Fibroblast of pulmonary artery (primary cell): ENCODE measurements around the gene DDX1.
A peak's percentile ranks its signal among the peaks of the same experiment; 100 is the strongest.
"Not testable (repeated sequence)": the region's sequence is repeated elsewhere in the genome, so short reads cannot be mapped to it uniquely, and the experiment has no call there.

Experiments
- DNase-seq: peaks from one replicate; pipeline ENCODE4 v3.0.0-alpha.2; 2010; ENCODE audit warnings: low read depth
- H3K4me3 ChIP-seq: replicated peaks from 2 replicates; pipeline ENCODE4 v1.5.1; 2011; ENCODE audit warnings: low read depth, mild to moderate bottlenecking, control low read depth, low read length, moderate library complexity
- TF ChIP-seq, protein P1 (sequence below): IDR thresholded peaks from 2 replicates; pipeline ENCODE4 v1.5.1; 2011; ENCODE audit warnings: mild to moderate bottlenecking, control low read depth, low read length, inconsistent platforms; ENCODE audit errors: missing control alignments

The DDX1 gene

DNA sequence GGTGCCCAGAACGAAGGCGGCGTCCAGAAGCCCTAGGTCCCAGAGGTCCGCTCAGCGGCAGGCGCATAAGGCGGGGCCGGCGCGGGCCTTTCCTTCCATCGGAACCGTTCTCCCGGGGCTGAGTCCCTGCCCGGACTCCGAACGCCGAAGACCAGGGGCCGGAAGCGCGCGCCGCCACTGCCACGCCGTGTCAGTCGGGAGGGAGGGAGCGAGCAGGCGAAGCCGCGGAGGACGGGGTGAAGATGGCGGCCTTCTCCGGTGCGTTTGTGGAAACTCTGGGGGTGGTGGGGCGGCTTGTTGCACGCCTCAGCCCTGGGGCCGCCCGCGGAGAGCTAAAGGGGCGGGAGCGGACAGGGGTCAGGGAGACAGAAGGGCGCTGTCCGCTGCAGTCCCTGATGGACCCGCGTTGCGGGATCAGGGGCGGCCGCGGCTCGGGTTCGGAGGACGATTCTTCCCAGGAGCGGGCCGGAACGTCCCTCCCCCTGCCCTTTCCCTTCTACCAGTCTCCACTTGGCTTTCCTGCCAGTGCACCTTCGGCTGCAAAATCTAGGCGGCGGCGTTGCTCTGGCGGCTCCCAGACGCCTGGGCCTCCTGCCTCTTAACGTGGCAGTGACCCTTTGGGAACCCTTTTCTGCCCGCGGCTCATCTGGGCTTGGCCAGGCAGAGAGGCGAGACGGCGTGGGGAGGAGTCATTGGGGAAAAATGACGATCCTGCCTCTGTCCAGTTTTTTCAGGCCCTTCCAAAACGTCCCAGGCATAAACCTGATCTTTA, at the start of gene DDX1:
Gene DDX1 (plus strand): TSS at position 177 of the 772 bp plus-strand sequence. CDS start 66 bp downstream, at position 243.
- TF ChIP-seq, protein P1, sequence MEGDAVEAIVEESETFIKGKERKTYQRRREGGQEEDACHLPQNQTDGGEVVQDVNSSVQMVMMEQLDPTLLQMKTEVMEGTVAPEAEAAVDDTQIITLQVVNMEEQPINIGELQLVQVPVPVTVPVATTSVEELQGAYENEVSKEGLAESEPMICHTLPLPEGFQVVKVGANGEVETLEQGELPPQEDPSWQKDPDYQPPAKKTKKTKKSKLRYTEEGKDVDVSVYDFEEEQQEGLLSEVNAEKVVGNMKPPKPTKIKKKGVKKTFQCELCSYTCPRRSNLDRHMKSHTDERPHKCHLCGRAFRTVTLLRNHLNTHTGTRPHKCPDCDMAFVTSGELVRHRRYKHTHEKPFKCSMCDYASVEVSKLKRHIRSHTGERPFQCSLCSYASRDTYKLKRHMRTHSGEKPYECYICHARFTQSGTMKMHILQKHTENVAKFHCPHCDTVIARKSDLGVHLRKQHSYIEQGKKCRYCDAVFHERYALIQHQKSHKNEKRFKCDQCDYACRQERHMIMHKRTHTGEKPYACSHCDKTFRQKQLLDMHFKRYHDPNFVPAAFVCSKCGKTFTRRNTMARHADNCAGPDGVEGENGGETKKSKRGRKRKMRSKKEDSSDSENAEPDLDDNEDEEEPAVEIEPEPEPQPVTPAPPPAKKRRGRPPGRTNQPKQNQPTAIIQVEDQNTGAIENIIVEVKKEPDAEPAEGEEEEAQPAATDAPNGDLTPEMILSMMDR, result no peak
- peak; percentile 87 for DNase-seq
- peak within 1 kb of the TSS; percentile 93 for H3K4me3 ChIP-seq

DNA sequence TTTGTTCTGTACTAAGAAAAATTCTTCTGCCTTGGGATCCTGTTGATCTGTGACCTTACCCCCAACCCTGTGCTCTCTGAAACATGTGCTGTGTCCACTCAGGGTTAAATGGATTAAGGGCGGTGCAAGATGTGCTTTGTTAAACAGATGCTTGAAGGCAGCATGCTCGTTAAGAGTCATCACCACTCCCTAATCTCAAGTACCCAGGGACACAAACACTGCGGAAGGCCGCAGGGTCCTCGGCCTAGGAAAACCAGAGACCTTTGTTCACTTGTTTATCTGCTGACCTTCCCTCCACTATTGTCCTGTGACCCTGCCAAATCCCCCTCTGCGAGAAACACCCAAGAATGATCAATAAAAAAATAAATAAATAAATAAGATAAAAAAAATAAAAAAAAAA, 49.4 kb upstream of the DDX1 start:
- DNase-seq, H3K4me3 ChIP-seq: not testable (repeated sequence)

DNA sequence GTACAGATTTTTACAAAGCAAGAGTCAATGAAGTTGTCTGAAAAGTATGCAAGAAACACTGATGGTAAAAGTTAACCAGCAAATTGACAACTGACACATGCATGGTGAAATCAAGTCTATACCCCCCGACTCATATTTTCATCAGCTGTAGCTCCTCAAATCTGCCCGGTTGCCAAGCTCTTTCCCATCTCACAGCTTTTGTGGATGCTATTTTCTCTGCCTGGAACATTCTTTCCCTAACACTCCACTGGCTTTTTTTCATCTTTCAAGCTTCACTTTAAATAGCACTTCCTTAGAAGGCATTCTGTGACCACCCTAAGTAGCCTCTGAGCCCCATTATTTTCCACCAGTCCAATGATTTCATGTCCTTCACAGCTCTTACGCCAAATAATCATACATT, 48.6 kb upstream of the DDX1 start:
- no peak for DNase-seq
- H3K4me3 ChIP-seq, result no peak overlapping the region
- TF ChIP-seq, protein P1, result no peak

DNA sequence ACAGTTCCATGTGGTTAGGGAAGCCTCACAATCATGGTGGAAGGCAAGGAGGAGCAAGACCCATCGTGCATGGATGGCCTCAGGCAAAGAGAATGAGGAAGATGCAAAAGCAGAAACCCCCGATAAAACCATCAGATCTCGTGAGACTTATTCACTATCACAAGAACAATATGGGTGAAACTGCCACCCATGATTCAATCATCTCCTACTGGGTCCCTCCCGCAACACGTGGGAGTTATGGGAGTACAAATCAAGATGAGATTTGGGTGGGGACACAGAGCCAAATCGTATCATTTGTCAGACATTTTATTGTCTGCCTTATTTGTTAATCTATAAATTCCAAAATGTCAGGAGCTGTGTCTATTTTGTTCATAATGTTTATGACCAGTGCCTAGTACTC, 48.1 kb upstream of the DDX1 start:
- no peak overlapping the region for H3K4me3 ChIP-seq
- TF ChIP-seq, protein P1, result no peak
- no peak for DNase-seq

DNA sequence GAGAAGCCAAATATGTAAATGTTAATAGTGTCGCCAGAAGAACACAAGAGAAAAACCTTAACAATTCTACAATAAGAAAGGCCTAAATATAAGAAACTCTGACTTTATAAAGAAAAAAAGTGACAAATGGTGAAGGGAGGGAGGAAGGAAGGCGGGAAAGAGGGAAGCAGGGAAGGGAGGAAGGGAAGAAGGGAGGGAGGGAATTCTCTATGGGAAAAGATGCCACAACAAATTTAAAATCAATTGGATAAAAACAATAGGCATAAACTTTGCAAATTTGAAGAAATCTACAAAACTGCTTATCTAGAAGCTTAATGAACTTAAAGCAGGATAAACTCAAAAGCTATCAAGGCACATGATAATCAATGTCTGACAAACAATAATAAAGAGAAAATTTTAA, 47.4 kb upstream of the DDX1 start:
- DNase-seq, result no peak
- H3K4me3 ChIP-seq, result no peak overlapping the region
- TF ChIP-seq, protein P1, result no peak

DNA sequence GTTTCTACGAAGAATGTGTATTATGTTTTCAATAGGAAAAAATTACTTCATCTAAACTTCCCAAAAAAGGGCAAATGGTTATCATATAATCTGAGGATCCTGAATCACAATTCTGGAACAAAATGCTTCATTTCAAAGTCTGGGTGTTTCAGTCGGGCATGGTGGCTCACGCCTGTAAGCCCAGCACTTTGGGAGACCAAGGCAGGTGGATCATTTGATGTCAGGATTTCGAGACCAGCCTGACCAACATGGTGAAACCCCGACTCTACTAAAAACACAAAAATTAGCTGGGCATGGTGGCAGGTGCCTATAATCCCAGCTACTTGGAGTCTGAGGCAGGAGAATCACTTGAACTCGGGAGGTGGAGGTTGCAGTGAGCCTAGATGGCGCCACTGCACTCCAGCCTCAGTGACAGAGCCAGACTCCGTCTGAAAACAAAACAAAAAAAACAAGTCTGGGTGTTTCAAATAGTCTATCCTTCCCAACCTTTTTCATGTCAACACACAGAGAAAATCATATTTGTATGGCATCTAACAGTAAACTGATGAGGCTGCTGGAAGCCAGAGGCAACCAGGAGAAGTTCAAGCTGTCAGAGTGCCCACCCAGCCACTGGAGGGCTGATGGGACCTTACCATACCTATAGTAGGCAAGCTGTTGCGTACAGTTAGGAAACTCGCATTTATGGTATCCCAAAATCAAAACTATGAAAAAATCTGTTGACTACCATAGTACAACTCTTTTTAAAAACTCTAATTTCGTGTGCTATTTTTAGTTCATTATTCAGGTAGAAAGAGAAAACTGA, 45.2 kb upstream of the DDX1 start:
- DNase-seq, result no peak
- TF ChIP-seq, protein P1, result peak; percentile 17
- no peak overlapping the region for H3K4me3 ChIP-seq

DNA sequence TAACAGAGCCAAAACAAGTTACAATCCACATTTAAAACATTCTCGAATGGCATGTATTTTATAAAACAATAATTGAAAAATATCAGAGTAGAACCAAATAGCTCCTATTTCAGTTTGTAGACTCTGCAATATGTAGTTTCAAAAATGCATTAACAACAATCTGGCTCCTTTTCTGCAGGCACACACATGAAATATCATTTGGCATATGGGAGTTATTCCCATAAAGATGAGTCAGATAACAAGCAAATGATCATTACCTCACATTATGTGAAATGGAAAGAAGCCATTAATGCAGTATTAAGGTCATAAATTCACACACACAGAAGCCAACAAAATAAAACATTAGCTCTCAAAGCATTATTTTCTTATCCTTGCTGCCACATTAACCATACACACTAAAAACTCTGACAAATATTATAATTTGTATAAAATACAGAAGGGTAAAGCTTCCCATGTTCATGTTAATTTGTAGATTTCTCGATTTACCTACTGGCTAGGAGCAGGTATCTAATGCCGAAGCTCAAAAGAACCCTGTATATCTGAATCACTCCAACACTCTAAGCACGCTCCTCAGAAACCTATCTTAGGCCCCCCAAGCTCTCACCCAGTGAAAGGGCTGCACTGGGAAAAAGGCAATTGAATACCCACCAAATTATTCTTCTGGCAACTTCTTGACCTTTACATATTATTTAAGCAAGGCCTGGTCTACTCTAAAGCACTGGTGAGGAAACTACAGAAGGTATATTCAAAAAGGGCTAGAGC, 44.4 kb upstream of the DDX1 start:
- TF ChIP-seq, protein P1, result no peak
- no peak for DNase-seq
- no peak overlapping the region for H3K4me3 ChIP-seq
